Stimulated activated naive CD4-positive, alpha-beta T cell (primary cell): Measurements from ENCODE around the gene GLYAT.
"Not testable (repeated sequence)": the region's sequence is repeated elsewhere in the genome, so short reads cannot be mapped to it uniquely, and the experiment has no call there.

Experiments used
- DNase-seq, 6 experiments: peaks; one replicate each; lab custom pipeline; 2025; lab: John Stamatoyannopoulos, UW

GLYAT gene

DNA sequence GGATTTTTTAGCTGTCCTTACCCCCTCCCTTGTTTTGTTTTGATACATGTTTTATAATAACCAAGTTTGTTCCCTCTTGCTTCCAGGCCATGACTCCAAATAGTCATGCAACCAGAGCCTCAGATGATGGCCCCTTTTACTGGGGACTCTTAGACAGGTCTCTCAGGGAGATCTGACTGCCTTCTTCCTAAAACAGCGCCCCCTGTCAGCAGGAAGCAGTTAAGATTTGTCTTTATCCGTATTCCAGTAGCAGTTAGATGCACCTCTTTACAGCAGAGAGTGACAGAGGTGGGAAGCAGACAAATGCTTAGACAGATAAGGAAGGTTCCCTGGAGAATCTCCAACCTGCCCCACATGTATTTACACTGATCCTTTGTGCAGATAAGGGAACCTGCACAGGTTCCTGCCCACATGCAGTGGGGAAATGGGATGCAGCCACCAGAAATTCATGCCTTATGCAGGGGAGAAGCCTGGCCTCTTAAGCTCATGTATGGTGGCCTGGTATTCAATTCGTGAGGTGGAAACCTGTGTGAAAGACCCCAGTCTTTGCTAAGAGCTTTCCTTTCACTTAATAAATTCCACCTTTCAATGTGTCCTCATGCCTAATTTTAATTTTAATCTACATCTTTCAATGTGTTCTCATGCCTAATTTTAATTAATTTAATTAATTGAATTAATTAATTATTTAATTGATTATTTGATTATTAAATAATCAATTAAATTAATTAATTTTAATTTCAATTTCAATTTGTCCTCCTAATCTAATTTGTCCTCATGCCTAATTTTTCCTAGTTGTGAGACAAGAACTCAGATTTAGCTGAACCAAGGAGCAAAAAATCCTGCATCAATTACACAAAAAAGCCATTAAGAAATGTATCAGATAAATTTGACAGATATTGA, 11.5 kb upstream of the GLYAT start:
- no peak for DNase-seq

DNA sequence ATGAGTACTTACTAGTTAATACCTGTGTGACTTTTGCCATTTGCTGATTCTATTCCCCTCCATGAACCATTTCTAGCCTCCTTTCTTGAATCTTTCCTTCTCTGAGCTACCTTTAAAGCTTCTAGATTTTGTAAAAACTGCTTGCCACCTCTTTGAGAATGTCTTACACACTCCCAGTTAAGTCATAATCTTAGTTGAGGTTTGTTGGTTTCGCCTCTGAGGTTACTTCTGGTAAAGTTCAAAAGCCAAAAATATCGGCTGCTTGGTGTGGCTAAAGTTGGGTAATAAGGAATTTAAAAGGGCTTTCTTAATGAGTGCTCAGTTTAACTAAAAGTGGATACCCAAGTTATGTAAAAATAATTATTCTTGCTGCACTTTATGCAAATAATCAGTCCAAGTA, 10.4 kb upstream of the GLYAT start:
- no peak for DNase-seq

DNA sequence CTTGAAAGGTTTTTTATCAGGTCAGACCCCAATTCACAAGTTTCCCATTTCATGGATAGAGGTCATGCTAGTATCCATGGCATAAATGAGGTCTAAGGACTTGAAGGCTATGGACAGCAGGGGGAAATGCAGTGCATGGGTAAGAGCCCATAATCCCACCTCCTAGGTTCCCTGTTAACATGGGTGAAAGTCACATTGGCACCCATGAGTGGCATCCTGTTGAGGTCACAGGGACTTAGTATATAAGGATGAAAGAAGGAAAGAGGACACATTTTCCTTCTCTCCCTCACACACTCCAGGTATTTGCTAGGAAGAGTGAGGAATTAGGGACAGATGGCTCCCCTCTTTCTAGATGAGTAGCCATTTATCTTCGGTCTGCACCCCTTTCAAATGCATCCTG, 9.4 kb upstream of the GLYAT start:
- no peak for DNase-seq

DNA sequence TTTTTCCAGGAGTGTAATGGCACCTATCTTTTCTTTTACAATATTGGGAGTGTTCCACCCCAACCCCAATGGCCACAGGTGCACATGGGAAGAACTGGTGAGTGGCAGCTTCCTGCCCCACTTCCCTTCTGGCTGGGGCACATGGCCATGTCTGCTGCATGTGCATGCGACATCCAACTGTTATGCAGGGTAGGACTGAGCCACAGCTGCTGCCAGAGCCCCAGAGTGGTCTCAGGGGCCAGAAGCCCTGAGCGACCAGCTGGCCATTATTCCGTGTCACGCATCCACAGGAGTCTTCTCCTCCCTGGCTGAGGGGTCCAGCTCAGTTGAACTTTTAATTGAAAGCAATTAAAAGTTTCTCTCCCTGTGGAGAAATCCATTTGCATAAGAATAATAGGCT, 8.7 kb upstream of the GLYAT start:
- DNase-seq: no peak

DNA sequence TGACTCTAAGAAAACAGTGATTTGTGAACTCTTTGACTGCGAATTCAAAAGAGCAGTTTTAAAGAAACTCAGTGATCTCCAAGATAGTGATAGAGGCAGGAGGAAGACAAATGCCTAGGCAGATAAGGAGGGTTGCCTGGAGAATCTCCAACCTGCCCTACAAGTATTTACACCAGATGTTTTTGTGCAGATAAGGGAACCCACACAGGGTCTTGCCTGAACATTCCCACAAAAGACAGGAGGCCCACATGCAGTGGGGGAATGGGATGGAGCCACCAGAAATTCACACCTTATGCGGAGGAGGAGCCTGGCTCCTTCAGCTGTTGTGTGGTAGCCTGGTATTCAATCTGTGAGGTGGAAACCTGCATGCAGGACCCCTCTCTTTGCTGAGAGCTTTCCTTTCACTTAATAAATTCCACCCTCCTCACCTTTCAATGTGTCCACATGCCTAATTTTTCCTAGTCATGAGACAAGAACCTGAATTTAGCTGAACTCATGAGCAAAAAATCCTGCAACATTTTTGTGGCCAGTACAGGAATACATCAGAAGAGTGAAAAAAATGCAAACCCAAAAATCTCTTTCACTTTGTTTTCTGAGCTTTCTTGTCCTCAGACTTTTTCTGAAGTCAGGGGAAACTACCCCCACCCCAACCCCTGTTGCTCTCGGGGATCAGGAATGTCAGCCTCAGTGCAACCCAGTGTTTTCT, 8.1 kb upstream of the GLYAT start:
- no peak for DNase-seq

DNA sequence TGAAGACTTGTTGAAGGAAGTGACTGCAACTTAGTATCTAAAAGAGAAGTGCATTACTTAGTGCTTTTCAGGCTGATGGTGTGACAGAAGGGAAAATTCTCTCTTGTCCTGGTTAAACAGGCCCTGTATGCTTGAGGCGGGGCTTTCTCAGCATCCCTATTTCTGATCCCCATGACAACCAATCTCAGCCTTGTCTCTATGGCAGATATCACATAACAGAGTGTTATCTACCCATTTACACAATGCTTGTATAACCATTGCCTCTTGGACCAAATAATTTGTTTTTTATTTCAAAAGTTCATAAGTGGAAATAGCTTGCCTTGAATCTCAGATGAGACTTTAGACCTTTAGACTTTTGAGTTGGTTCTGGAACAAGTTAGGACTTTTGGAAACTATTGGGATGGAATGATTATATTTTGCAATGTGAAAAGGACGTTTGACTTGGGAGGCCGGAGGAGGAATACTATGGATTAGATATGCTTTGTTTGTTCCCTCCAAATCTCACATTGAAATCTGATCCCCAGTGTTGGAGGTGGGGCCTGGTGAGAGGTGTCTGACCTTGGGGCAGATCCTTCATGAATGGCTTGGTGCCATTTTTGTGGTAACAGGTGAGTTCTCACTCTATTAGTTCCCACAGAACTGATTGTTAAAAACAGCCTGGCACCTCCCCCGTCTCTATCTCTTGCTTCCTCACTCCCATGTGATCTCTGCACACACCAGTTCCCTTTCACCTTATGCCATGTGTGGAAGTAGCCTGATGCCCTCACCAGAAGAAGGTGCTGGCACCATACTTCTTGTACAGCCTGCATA, 3.1 kb upstream of the GLYAT start:
- DNase-seq: no peak

DNA sequence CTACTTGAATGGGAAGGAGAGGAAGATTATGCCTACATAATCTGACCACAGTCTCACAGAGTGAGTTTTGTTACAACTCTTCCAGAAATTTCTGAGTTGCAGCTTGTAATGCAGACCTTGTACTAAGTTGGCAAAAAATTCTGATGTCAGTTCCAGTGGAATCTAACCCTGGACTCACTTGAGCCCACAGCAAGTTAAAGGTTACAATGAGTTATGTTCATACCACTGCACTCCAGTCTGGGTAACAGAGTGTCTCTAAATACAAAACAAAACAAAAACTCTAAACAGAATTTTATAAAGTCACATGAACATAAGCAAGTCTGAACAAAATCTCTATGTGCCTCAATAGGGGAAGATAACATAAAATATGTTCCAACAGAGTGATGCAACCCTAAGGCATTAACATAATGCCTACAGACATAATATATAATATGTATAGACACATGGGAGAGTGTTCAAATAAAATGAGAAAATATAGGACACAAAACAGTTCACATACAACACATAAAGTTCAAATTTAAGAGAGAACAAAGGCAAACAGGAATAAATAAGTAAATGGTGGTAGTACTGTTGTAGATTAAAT, 1.1 kb downstream of the GLYAT start:
- no peak for DNase-seq

DNA sequence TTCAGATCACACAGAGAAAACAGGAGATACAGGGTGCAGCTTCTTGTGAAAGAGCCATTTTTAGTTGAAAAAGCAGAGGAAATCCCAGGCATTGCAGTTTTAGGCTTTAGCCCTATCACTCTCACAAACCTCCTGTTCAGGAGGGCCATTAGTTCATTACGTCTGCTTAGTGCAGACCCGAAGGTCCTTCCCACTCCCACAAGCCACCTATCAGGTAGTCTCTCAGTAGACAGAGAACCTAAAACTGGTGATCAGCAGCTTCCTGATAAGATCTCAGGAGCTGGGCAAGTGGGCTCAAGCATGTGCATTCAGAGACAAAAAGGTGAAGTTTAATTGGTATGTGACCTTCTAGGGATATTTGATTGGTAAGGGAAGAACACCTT, 4.3 kb downstream of the GLYAT start:
- peak in 1 of 6 experiments; percentile 1 for DNase-seq

DNA sequence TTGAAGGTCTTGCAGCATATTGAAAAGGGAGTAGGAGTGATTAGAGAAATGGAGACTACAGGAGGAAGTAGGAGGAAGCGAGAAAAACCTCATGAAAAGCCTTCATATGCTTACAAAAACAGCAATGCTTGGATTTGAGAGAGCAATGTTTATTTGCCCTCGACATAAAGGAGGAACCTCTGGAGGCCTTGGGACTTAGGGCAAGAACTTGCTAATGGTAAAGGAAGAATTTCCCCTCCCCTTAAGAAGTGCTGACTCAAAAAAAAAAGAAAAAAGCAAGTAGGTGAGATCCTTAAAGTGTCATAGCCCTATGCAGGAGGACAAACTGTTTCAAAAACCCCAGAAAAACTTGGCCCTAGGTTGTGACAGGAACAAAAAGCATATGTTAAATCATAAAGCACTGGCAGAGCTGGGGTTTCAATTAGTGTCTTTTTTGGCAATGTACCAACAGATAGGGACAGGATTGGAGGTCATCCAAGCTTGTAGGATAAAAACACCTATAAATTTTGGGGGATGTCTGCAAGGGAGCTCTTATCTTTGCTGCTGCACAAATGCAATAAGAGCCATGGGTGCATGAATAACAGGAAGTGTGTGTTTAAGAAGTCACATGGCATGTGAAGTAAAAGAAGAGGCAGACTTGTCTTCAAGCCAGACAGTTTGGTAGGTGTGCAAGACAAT, 4.9 kb downstream of the GLYAT start:
- DNase-seq: peak in 3 of 6 experiments; percentile 72 to 77 (median 73)

DNA sequence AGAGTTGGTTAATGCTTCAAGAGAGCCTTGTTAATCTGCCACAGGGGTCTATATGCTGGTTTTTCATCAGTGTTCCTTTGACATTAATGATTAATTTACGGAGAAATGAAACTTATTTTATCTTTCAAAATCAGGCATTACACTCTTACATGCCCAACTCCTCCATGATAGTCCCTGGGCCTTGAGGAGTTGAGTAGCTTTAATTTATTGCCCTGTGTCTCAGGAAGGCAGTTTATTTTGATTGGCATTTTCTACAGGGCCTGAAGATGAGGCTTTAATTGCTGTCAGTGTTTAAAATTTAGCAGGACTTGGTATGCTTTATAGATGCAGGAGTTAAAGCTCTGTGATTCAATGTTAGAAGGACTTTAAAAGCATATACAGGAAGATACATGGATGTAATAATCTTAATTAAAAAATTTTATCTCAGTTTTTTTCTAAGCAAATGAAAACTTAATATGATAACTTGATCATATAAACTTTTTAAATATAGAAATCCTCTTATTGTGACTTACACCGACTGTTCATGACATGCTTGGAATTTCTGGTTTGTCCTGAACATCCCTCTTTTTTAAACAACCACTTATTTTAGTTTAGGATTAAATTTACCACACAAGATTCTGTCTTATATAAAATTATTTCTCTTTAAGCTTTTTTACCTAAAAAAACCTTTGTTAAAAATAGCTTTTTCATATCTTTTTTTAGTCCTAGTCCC, 12.2 kb downstream of the GLYAT start:
- DNase-seq: no peak

DNA sequence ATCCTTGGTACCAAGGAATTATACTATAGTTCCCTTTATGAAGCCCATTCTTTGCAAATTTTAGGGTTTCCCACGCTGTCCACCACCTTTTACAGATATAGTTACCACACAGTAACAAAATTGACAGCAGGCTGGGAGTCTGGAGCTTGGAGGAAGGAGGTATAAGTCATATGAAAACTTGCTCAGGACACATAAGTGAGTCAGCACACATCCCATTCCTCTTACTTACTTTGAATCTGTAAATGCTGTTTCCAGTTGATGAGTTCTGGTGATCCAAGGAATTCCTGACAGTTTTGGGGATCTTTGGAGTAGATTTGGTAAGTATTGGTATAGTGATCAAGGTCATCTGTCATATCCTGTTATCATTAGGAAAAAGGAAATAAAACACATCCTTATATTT, 19.2 kb downstream of the GLYAT start:
- DNase-seq: no peak

DNA sequence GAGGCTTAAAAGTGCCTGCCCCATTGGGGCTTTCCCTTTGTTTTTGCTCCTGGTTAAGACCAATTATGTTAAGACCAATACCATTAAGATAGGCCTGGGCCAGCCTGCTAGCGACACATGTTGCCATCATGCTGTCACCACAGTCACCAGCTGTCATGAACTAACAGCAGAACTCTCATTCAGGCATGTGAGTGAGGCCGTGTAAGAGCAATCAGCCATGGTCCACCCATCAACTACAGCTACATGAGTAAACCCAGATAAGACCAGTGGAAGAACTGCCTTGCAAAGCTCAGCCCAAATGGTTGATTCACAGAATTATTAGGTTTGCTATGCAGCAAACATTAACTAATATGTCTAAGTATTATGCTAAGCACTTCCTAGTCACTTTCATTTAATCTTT, 19.9 kb downstream of the GLYAT start:
- DNase-seq: no peak

DNA sequence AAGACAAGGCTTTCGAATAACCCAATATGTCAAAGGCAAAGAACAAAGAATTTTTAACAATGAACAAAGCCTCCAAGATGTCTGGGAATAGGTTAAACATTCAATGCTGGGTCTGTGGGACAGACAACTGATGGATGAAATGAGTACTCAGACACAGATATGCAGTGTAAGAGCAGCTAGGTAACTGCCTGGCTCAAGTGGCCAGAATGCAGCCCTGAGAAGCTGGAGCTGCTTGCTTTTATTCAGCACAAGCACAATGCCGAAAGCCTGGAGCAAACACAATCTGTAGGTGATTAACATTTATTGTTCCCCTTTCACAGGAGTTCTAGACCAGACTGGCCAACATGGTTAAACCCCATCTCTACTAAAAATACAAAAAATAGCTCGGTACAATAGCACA, 24.0 kb downstream of the GLYAT start:
- no peak for DNase-seq

DNA sequence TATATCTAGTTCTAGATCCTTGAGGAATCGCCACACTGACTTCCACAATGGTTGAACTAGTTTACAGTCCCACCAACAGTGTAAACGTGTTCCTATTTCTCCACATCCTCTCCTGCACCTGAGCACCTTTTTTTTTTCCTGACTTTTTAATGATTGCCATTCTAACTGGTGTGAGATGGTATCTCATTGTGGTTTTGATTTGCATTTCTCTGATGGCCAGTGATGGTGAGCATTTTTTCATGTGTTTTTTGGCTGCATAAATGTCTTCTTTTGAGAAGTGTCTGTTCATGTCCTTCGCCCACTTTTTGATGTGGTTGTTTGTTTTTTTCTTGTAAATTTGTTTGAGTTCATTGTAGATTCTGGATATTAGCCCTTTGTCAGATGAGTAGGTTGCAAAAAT, 34.9 kb downstream of the GLYAT start:
- not testable (repeated sequence) for DNase-seq

DNA sequence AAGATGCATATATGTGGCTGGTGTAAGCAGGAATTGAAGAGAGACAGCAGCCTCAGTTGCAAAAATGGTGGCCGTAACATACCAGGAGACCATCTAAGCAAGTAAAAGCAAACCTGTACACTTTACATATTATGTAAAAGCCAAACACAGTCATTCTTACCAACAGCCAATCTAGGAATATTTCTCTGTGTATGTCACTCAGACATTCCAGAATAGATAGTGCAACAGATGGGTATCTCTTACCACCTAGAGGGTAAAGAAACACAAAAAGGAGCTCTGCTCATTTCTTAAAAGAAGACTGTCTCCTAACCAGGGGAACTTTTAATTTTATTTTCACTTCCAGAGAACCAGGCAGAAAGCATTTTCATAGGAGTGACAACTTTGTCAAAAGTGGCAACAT, 38.7 kb downstream of the GLYAT start:
- no peak for DNase-seq

DNA sequence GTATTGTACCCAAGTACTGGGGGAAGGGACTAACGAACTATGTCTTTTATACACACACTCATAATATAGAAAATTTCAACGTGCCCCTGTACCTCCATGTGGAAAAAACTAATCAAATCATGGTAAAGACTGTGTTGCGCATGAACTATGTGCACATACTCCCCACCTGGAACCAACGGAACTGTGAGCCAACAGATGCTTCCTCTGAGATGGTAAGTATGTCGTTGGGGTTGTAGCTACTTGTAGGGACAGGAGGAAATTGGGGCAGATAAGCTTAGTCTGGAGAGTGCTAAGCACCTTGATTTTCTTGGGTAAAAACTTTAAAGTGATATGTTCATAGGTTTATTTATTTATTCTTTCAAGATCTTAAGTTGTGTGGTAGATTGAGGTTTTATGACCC, 40.1 kb downstream of the GLYAT start:
- DNase-seq: no peak

DNA sequence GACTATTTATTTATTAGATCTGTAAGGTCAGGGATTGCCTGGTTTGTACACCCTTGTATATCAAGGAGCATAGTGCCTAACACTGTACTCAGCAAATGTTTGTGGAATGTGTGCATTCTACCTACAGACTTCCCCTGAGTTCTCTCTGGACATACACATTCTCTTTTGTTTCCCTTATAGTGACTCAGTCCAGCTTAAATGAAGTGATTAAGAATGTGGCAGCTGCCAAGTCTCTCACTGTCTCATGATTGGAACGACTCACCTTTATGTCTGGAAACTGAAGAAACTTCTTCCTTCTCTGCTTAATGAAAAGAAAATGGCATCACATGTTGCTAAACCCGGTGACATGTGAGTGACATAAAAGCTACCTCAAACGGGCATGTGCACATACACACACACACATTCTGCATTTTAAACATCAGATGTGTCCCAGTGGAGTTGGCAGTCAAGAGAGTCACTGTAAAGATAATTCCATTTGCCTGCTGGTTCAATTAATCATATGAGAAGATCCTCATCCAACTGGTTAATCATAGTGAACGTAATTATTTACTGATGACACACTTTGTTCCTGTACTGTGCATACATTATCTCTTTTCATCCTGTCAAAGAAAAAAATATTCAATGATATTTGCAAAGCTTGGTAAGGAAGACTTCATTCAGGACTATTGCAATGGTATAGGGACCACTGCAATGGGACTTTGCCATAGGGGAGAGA, 42.8 kb downstream of the GLYAT start:
- DNase-seq: no peak

DNA sequence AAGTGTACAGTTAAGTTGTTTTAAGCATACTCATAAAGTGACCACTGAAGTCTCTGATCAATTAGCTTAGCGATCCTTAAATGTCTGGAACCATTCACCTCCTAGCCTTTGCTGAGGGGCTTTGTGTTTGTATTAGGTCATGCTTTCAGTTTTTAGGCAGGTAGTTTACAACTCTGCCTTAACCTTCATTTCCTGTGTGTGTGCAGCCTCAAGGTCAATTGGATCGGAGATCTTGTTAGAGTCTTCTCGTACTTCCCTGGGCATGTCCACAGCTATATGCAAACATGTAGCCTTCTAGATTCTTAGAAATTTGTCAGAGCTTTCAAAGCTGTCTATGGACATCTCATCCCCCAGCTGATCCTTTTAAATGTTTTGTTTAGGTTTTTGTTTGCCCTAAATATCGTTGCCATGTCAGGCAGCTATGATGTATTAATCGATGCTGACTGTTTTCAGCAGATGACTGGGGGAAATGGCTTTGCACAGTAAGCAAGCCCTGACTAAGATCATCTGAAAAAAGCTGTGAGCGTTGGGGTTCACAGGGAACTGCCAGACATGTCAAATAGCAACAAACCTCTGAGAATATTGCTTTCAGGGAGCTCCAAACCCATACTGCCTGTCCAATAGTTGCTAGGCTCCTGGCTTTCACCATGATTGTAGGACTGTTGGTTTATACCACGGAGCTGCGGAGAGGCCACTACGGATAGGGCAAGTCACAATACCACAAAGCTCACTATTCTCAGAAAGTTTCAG, 45.6 kb downstream of the GLYAT start:
- DNase-seq: peak in 2 of 6 experiments; percentile 0 to 22

DNA sequence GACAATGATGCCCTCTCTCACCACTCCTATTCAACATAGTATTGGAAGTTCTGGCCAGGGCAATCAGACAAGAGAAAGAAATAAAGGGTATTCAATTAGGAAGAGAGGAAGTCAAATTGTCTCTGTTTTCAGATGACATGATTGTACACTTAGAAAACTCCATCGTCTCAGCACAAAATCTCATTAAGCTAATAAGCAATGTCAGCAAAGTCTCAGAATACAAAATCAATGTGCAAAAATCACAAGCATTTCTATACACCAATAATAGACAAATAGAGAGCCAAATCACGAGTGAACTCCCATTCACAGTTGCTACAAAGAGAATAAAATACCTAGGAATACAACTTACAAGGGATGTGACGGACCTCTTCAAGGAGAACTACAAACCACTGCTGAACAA, 49.1 kb downstream of the GLYAT start:
- not testable (repeated sequence) for DNase-seq

DNA sequence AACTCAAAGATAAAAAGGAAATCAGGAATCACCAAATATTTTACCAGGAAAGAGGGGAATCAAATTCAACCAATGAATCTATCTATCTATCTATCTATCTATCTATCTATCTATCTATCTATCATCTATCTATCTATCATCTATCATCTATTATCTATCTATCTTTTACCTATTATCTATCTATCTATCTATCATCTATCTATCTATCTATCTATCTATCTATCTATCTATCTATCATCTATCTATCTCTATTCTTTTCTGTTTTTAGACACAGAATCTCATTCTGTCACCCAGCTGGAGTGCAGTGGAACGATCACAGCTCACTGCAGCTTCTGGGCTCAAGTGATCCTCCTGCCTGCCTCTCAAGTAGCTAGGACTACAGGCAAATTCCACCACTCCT, 54.2 kb downstream of the GLYAT start:
- not testable (repeated sequence) for DNase-seq
